A549 (cell line): Measurements from ENCODE around the gene CEBPB. TPM values are rescaled to one million over a fixed set of nuclear protein-coding genes. Genes with fewer than 3 reads are reported as not detected.

Experiments used
- ATAC-seq, 2 experiments: fragments of 200-7000 bp in 1 of 2; fragments of >200 bp in 1 of 2; cut with Nextera tagmentation in 1 of 2; cut with Tn5 transposase in 1 of 2; 3 replicates each; pipeline versions ENCODE4 v1.8.0 to v1.9.1; 2018 to 2020; ENCODE audit warnings: mild to moderate bottlenecking in 1 of 2, moderate library complexity in 1 of 2
- CTCF ChIA-PET: fragments of 300-600 bp; sonication (Branson Sonifier 250); formaldehyde crosslinking; extraction: SDS; loops from one replicate; lab custom pipeline; 2021; ENCODE audit warnings: antibody characterized with exemption, inconsistent platforms; lab: Yijun Ruan, JAX
- POLR2A ChIA-PET: fragments of 350-600 bp; formaldehyde crosslinking; extraction: SDS; loops from one replicate; lab custom pipeline; 2021; ENCODE audit warnings: antibody characterized with exemption, inconsistent platforms; lab: Yijun Ruan, JAX
- DNase-seq, 2 experiments: peaks; one replicate each; pipeline versions ENCODE4 v3.0.0 to v3.0.0-alpha.2; 2011 to 2016; ENCODE audit warnings: low read depth in 1 of 2, low spot score in 1 of 2
- FAIRE-seq: peaks from 2 replicates; lab custom pipeline; 2011; peaks lifted over from hg19 to GRCh38; lab: Jason Lieb, UNC
- H3K27ac ChIP-seq, 2 experiments: fragments of >200 bp; sonication (Bioruptor Twin); formaldehyde crosslinking; 3 replicates each; pipeline ENCODE4 v1.5.1; 2016 to 2017
- H3K4me1 ChIP-seq: fragments of >200 bp; sonication (Bioruptor Twin); formaldehyde crosslinking; 3 replicates; pipeline ENCODE4 v1.6.1; 2016
- H3K4me2 ChIP-seq: fragments of >200 bp; sonication (Bioruptor Twin); formaldehyde crosslinking; 3 replicates; pipeline ENCODE4 v1.6.1; 2016
- H3K4me3 ChIP-seq: fragments of >200 bp; sonication (Bioruptor Twin); formaldehyde crosslinking; 3 replicates; pipeline ENCODE4 v1.5.1; 2016
- H3K9me3 ChIP-seq: fragments of >200 bp; sonication (Bioruptor Twin); formaldehyde crosslinking; 3 replicates; pipeline ENCODE4 v1.6.1; 2016
- ATOH8 ChIP-seq: fragments of 250-450 bp; sonication (Bioruptor Pico); IDR thresholded peaks from 2 replicates; pipeline ENCODE4 v1.5.0; 2020; ENCODE audit warnings: low read depth, mild to moderate bottlenecking, moderate library complexity
- BCL3 ChIP-seq: fragments of >200 bp; sonication (Bioruptor Twin); formaldehyde crosslinking; IDR thresholded peaks from 3 replicates; pipeline ENCODE4 v1.6.1; 2016
- BHLHE40 ChIP-seq: IDR thresholded peaks from 2 replicates; pipeline ENCODE4 v1.6.1; 2012; ENCODE audit warnings: low read depth, low read length, inconsistent platforms
- CBX2 ChIP-seq: fragments of 200-600 bp; sonication (generic); IDR thresholded peaks from 2 replicates; pipeline ENCODE4 v1.6.1; 2016; ENCODE audit warnings: low read depth, mild to moderate bottlenecking, borderline replicate concordance
- CBX8 ChIP-seq: fragments of 200-600 bp; sonication (generic); IDR thresholded peaks from 2 replicates; pipeline ENCODE4 v1.6.1; 2016
- CHD2 ChIP-seq: fragments of 150-350 bp; IDR thresholded peaks from 2 replicates; pipeline ENCODE4 v1.6.1; 2014; ENCODE audit warnings: low read length; ENCODE audit not compliant: partially characterized antibody
- CTCF ChIP-seq: fragments of >200 bp; sonication (Bioruptor Twin); formaldehyde crosslinking; IDR thresholded peaks from 3 replicates; pipeline ENCODE4 v1.5.1; 2016
- EP300 ChIP-seq, 2 experiments: fragments of >200 bp; sonication (Bioruptor Twin); formaldehyde crosslinking; IDR thresholded peaks; 2 replicates in 1 of 2; 3 replicates in 1 of 2; pipeline ENCODE4 v1.6.1; 2016 to 2017
- FOSL2 ChIP-seq, 2 experiments: fragments of 450-650 bp in 1 of 2; fragments of >200 bp in 1 of 2; sonication (Bioruptor Twin) in 1 of 2; formaldehyde crosslinking; IDR thresholded peaks; 2 replicates each; pipeline versions ENCODE4 v1.5.0 to v1.6.1; 2016 to 2020; ENCODE audit warnings: mild to moderate bottlenecking in 1 of 2, moderate library complexity in 1 of 2
- HOXA7 ChIP-seq: fragments of 250-450 bp; sonication (Bioruptor Pico); IDR thresholded peaks from 2 replicates; pipeline ENCODE4 v1.5.0; 2020; ENCODE audit warnings: mild to moderate bottlenecking, moderate library complexity
- JUN ChIP-seq, 2 experiments: fragments of >200 bp; sonication (Bioruptor Twin); formaldehyde crosslinking; IDR thresholded peaks; 2 replicates in 1 of 2; 3 replicates in 1 of 2; pipeline ENCODE4 v1.6.1; 2016 to 2017
- MAFK ChIP-seq: fragments of 450-650 bp; IDR thresholded peaks from 2 replicates; pipeline ENCODE4 v1.6.1; 2014; ENCODE audit not compliant: partially characterized antibody
- MAX ChIP-seq: IDR thresholded peaks from 2 replicates; pipeline ENCODE4 v1.6.1; 2012
- NPAS2 ChIP-seq: fragments of 250-450 bp; sonication (Bioruptor Pico); IDR thresholded peaks from 2 replicates; pipeline ENCODE4 v1.8.0; 2022; ENCODE audit warnings: mild to moderate bottlenecking, moderate library complexity, borderline replicate concordance
- PBX3 ChIP-seq: IDR thresholded peaks from 2 replicates; pipeline ENCODE4 v1.6.1; 2012
- PHF8 ChIP-seq: fragments of 200-600 bp; sonication (generic); IDR thresholded peaks from 2 replicates; pipeline ENCODE4 v1.6.1; 2016; ENCODE audit warnings: low read depth, mild to moderate bottlenecking, antibody characterized with exemption, moderate library complexity, borderline replicate concordance
- POLR2A ChIP-seq: IDR thresholded peaks from 2 replicates; pipeline ENCODE4 v1.6.1; 2012; ENCODE audit warnings: mild to moderate bottlenecking, low read length
- RAD21 ChIP-seq, 2 experiments: fragments of >200 bp in 1 of 2; sonication (Bioruptor Twin) in 1 of 2; formaldehyde crosslinking in 1 of 2; IDR thresholded peaks in 1 of 2; conservative IDR thresholded peaks in 1 of 2; 2 replicates in 1 of 2; 3 replicates in 1 of 2; pipeline ENCODE4 v1.6.1; 2012 to 2018; ENCODE audit warnings: inconsistent platforms in 1 of 2
- RARB ChIP-seq: fragments of 250-450 bp; sonication (Bioruptor Pico); IDR thresholded peaks from 2 replicates; pipeline ENCODE4 v1.8.0; 2021; ENCODE audit warnings: mild to moderate bottlenecking, moderate library complexity
- REST ChIP-seq: fragments of 200-600 bp; sonication (generic); IDR thresholded peaks from 2 replicates; pipeline ENCODE4 v1.6.1; 2016; ENCODE audit warnings: antibody characterized with exemption, mild to moderate bottlenecking, moderate library complexity
- RFX5 ChIP-seq: fragments of 450-650 bp; IDR thresholded peaks from 2 replicates; pipeline ENCODE4 v1.7.1; 2014; ENCODE audit warnings: antibody characterized with exemption, mild to moderate bottlenecking, moderate library complexity
- SMC3 ChIP-seq: fragments of >200 bp; sonication (Bioruptor Twin); formaldehyde crosslinking; IDR thresholded peaks from 3 replicates; pipeline ENCODE4 v1.6.1; 2018; ENCODE audit warnings: inconsistent platforms
- SREBF2 ChIP-seq: fragments of 450-650 bp; IDR thresholded peaks from 2 replicates; pipeline ENCODE4 v1.6.1; 2014; ENCODE audit warnings: mild to moderate bottlenecking, moderate library complexity
- TFCP2L1 ChIP-seq: fragments of 250-450 bp; sonication (Bioruptor Pico); IDR thresholded peaks from 2 replicates; pipeline ENCODE4 v1.5.0; 2021; ENCODE audit warnings: mild to moderate bottlenecking
- USF2 ChIP-seq: fragments of 450-650 bp; IDR thresholded peaks from 2 replicates; pipeline ENCODE4 v1.6.1; 2014; ENCODE audit warnings: antibody characterized with exemption
- WGBS: methylation state at CpG from one replicate; pipeline ENCODE4 v1.1.6; 2017; ENCODE audit errors: missing lambda C conversion rate; 5-methylcytosine and 5-hydroxymethylcytosine counted together
- polyA minus RNA-seq: library from RNA; depleted of rRNA, polyadenylated mRNA; stranded (reverse); fragments of >200 nt; gene quantifications from 2 replicates; pipeline ENCODE4 v1.2.3, GENCODE V29; 2011; rRNA and poly(A)+ RNA removed
- polyA plus RNA-seq, 4 experiments: library from polyadenylated mRNA; depleted of rRNA in 3 of 4; stranded (reverse); fragments of >200 nt; fragmentation: RNase III in 1 of 4; extraction: RNeasy Plus Mini Kit Qiagen cat#74134 plus additional on column Dnase treatment in 1 of 4; gene quantifications; 2 replicates in 3 of 4; 3 replicates in 1 of 4; pipeline ENCODE4 v1.2.3, GENCODE V29; 2011 to 2017

CEBPB gene
- 35.9 and 45.4 TPM in 2 replicates for polyA plus RNA-seq (2011; rRNA removed)
- polyA plus RNA-seq (2012; cell fraction: cytosol; rRNA removed): 71.1 and 106 TPM in 2 replicates
- polyA plus RNA-seq (2012; cell fraction: nucleus; rRNA removed): 82.9 and 128 TPM in 2 replicates
- 58.9 to 74.0 TPM (median 66.6 TPM) in 3 replicates for polyA plus RNA-seq (2017; fragmentation: RNase III; extraction: RNeasy Plus Mini Kit Qiagen cat#74134 plus additional on column Dnase treatment)
- 18.3 and 20.0 TPM in 2 replicates for polyA minus RNA-seq

- ChIA-PET CTCF (interaction anchor here (0.6 to 27.5 kb wide), 26 partner anchors 11 to 604 kb away, joined by 3 to 1085 read pairs (median 4); partner anchors contain the start of genes BCAS4 and UBE2V1), POLR2A (interaction anchor here (0.8 to 1.7 kb wide), 13 partner anchors 8 to 598 kb away, joined by 3 to 13 read pairs (median 4); no protein-coding TSS in a partner anchor)
- peak within 1 kb of the TSS; percentile 97 to 98 for H3K27ac ChIP-seq
- TF ChIP-seq POLR2A: peak; percentile 99
- peak; percentile 96 for TF ChIP-seq RFX5
- no peak for TF ChIP-seq RARB (CRISPR knock-in tag)
- no peak for TF ChIP-seq FOSL2 (IDR thresholded peaks at IDR 0.05)
- TF ChIP-seq FOSL2 (CRISPR knock-in tag; IDR thresholded peaks at IDR 0.05): peak; percentile 39; the same call in 1 of the 2 replicates
- TF ChIP-seq CHD2: no peak
- TF ChIP-seq TFCP2L1 (CRISPR knock-in tag): 0 out of 2 replicates have a peak, but pooled peaks have one; percentile 11
- TF ChIP-seq EP300 (IDR thresholded peaks at IDR 0.05): peak in 1 of 2 experiments; percentile 48; a peak in 2 of 5 replicates
- peak; percentile 79; the same call in 1 of the 2 replicates for TF ChIP-seq PBX3
- peak; percentile 31; the same call in 1 of the 2 replicates for TF ChIP-seq MAX
- TF ChIP-seq USF2: no peak
- no peak for TF ChIP-seq ATOH8 (CRISPR knock-in tag)
- peak; percentile 72 for TF ChIP-seq BHLHE40
- peak; percentile 21; the same call in 1 of the 2 replicates for TF ChIP-seq REST
- no peak for TF ChIP-seq CBX2
- TF ChIP-seq SMC3: peak; percentile 93
- TF ChIP-seq HOXA7 (CRISPR knock-in tag): no peak
- no peak for TF ChIP-seq CBX8
- TF ChIP-seq BCL3: peak; percentile 100
- TF ChIP-seq PHF8: peak; percentile 79
- no peak for TF ChIP-seq SREBF2
- TF ChIP-seq RAD21 (conservative IDR thresholded peaks at IDR 0.05 in 1 of 2, IDR thresholded peaks at IDR 0.05 in 1 of 2): peak; percentile 71 to 89
- no peak for TF ChIP-seq NPAS2
- TF ChIP-seq JUN (IDR thresholded peaks at IDR 0.05): peak; percentile 97 to 99
- peak; percentile 70 for TF ChIP-seq CTCF
- no peak for TF ChIP-seq MAFK
- WGBS: 3% methylated on average over 18 of the region's 89 CpGs
- H3K4me3 ChIP-seq: peak within 1 kb of the TSS; percentile 98
- ATAC-seq (peak; percentile 45 to 46), FAIRE-seq (no peak), DNase-seq (peak; percentile 88 to 93)
- H3K9me3 ChIP-seq: no peaks in the 10 kb centered on the region
- H3K4me2 ChIP-seq: peak within 1 kb of the TSS; percentile 92
- peaks cover 57% of the 10 kb centered on the region for H3K4me1 ChIP-seq
These were observed at the start of gene CEBPB for GRCh38 chr20:50190251-50191064. CEBPB (plus strand) TSS chr20:50190830; CDS start chr20:50191034, 204 bp downstream.
